Stomach (tissue), 9 donors: ENCODE data around the gene CHN1. TPM values are rescaled to one million over a fixed set of nuclear protein-coding genes. Genes with fewer than 3 reads are reported as not detected.

ENCODE experiments used
- DNase-seq, 2 donors: peaks; one replicate each; pipeline versions ENCODE4 v3.0.0 to v3.0.0-alpha.2; 2013 to 2019
- H3K27ac ChIP-seq, 5 donors: fragments of 200-600 bp in 4 of 5; sonication (generic) in 4 of 5; one replicate each; pipeline ENCODE4 v1.5.1; 2013 to 2019; ENCODE audit warnings: mild to moderate bottlenecking in 1 of 5, moderate library complexity in 1 of 5
- H3K27me3 ChIP-seq, 3 donors: fragments of 200-600 bp; sonication (generic); one replicate each; pipeline ENCODE4 v1.5.1; 2017 to 2019; ENCODE audit warnings: mixed run types in 1 of 3
- H3K36me3 ChIP-seq, 4 donors: fragments of 200-600 bp; sonication (generic); 1 replicate in 3 of 4; 2 replicates in 1 of 4; pipeline ENCODE4 v1.5.1; 2016 to 2019
- H3K4me1 ChIP-seq, 4 donors: fragments of 200-600 bp; sonication (generic); one replicate each; pipeline ENCODE4 v1.5.1; 2016 to 2019
- H3K4me3 ChIP-seq, 4 donors: fragments of 200-600 bp; sonication (generic) in 3 of 4; one replicate each; pipeline ENCODE4 v1.5.1; 2016 to 2019; ENCODE audit warnings: mild to moderate bottlenecking in 1 of 4
- H3K9me3 ChIP-seq, 4 donors: fragments of 200-600 bp; sonication (generic); one replicate each; pipeline ENCODE4 v1.5.1; 2016 to 2019
- CTCF ChIP-seq, 7 experiments: fragments of 450-650 bp in 4 of 7; fragments of 200-600 bp in 3 of 7; sonication (generic) in 3 of 7; IDR thresholded peaks; one replicate each; pipeline ENCODE4 v1.5.1; 2016 to 2019; ENCODE audit warnings: antibody characterized with exemption in 7 of 7, control low read depth in 2 of 7, mild to moderate bottlenecking in 1 of 7
- EP300 ChIP-seq: sonication (generic); formaldehyde crosslinking; IDR thresholded peaks from one replicate; pipeline ENCODE4 v1.6.1; 2017; ENCODE audit warnings: antibody characterized with exemption
- POLR2A ChIP-seq, 4 donors: fragments of 450-650 bp; IDR thresholded peaks; one replicate each; pipeline ENCODE4 v1.6.1; 2016; ENCODE audit warnings: antibody characterized with exemption in 4 of 4, control low read depth in 2 of 4, mild to moderate bottlenecking in 1 of 4, moderate library complexity in 1 of 4
- POLR2AphosphoS5 ChIP-seq, 3 donors: sonication (generic); formaldehyde crosslinking; IDR thresholded peaks; one replicate each; pipeline ENCODE4 v1.6.1; 2016; ENCODE audit warnings: antibody characterized with exemption in 3 of 3
- WGBS, 5 donors: extraction: QIAGEN DNeasy Blood & Tissue Kit in 3 of 5; methylation state at CpG; one replicate each; pipeline versions ENCODE4 v1.1.5 to v1.1.7; 2013 to 2018; 5-methylcytosine and 5-hydroxymethylcytosine counted together
- intact Hi-C: fragments of 100-400 bp; cut with DNase I; formaldehyde crosslinking; loops from one replicate; pipeline ENCODE4 v1.15.1; 2023; ENCODE audit warnings: low total_unique reads
- polyA plus RNA-seq, 3 donors: library from polyadenylated mRNA; stranded (reverse); fragments of 200-250 nt; gene quantifications; one replicate each; pipeline ENCODE4 v1.2.3, GENCODE V29; 2013
- total RNA-seq, 5 donors: library from RNA; depleted of rRNA; stranded (reverse); fragments of >200 nt; gene quantifications; one replicate each; pipeline versions ENCODE4 v1.1.0 to v1.2.3, GENCODE V29; 2014 to 2016
- donor health status: healthy with polysubstance abuse.
- donor health status: Bipolar disorder and iron deficiency.
- donor health status: healthy.

Gene CHN1
- total and polyA plus RNA-seq, 8 donors = 2.3 to 50.9 (median 12.2) TPM; not detected in 1

GRCh38 chr2:174766271-174766670, 238.9 kb downstream of the CHN1 start:
- no peak for TF ChIP-seq POLR2AphosphoS5 (IDR thresholded peaks at IDR 0.05)
- TF ChIP-seq EP300 = no peak
- no peak for TF ChIP-seq POLR2A (IDR thresholded peaks at IDR 0.05)
- no peak for TF ChIP-seq CTCF (IDR thresholded peaks at IDR 0.05)
- no peak for DNase-seq
- no peaks in the 10 kb centered on the region for H3K9me3 ChIP-seq
- peaks cover 0 to 8% (median 0%) of the 10 kb centered on the region in 3 donors for H3K27me3 ChIP-seq
- no peaks in the 10 kb centered on the region for H3K4me1 ChIP-seq
- H3K36me3 ChIP-seq = no peaks in the 10 kb centered on the region
- intact Hi-C loops = no loop called here
- no peak overlapping the region for H3K27ac ChIP-seq
- no peak overlapping the region for H3K4me3 ChIP-seq
- WGBS, 5 donors = 65 to 83% (median 80%) methylated on average over 1 of the region's 1 CpG

DNA sequence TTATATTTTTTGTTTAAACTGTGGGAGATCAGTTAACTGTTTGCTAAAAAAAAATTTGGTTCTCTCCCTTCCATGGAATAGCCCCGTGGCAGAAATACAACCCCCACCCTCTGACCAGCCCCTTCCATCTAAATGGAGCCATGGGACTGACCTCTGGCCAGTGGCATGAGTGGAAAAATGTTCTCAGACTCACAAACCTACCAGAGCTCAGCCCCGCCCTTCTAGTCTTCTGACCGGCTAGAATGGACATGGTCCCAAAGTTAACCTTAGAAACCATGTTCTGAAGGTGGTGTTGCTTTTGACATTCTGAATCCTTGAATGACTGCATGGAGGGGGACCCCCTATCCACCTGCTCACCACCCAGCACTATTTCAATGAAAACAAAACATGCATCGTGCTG, 239.6 kb downstream of the CHN1 start:
- no peaks in the 10 kb centered on the region for H3K9me3 ChIP-seq
- H3K27ac ChIP-seq = no peak overlapping the region
- no peaks in the 10 kb centered on the region for H3K36me3 ChIP-seq
- DNase-seq = no peak
- no peak overlapping the region for H3K4me3 ChIP-seq
- TF ChIP-seq EP300 (no peak), CTCF (IDR thresholded peaks at IDR 0.05) (no peak), POLR2A (IDR thresholded peaks at IDR 0.05) (no peak), POLR2AphosphoS5 (IDR thresholded peaks at IDR 0.05) (no peak)
- intact Hi-C loops = no loop called here
- 64 to 75% (median 67%) methylated on average over 4 of the region's 4 CpGs for WGBS, 5 donors
- H3K4me1 ChIP-seq = no peaks in the 10 kb centered on the region
- peaks cover 0 to 8% (median 0%) of the 10 kb centered on the region in 3 donors for H3K27me3 ChIP-seq

DNA sequence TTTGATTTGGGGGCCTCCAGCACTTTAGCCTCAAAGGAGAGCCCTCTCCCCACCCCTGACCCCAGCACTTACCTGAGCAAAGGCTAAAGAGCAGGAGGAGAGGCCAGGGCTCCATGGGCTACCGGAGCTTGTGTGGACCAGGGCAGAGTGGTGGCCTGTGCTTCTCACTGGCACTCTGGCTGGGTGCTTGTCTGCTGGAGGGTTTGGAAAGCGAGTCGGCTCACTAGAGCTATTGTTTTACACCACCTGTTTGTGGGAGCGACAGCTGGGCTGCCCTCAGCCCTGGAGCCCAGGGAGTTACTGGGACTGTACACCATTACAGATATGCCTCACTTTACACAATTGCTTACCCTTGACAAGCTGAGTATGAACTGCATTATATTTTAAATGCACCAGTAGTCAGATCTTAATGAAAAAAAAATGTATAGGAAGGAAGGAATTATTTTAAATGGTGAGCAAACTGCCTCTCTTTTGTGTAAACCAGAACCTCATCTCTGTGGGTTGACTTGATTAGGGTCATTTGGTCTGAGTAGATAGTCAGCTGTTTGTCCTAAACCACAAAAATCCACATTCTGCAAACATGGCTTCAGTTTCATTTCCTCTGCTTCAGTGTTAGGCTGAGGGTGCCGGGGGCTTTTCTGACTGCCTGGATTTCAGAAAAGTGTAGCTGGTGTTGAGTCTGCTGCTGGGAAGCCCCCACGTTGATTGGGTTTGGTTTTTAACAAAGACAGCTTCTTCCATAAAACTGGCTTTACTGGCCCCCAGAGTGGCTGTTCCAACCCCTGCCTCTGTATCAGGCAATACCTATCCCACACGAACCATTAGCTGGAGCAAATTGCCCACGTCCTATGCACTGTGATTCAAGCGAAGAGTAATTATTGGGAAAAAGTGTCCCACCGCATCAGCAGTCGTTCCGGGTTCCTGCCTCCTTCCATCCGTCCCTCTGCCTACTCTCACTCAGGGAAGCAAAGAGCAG, 240.6 kb downstream of the CHN1 start, which contains the start of gene CHRNA1:
CHRNA1 (minus strand) TSS at position 193 of the 976 bp plus-strand sequence; CDS start at position 115, 78 bp downstream.
- Histone ChIP-seq H3K9me3 (no peaks in the 10 kb centered on the region), H3K27me3 (peaks cover 0 to 8% (median 0%) of the 10 kb centered on the region in 3 donors), H3K36me3 (no peaks in the 10 kb centered on the region), H3K27ac (no peak within 1 kb of the TSS), H3K4me1 (no peaks in the 10 kb centered on the region), H3K4me3 (no peak within 1 kb of the TSS)
- no peak for TF ChIP-seq EP300
- TF ChIP-seq POLR2A (IDR thresholded peaks at IDR 0.05) = no peak
- TF ChIP-seq POLR2AphosphoS5 (IDR thresholded peaks at IDR 0.05) = no peak
- no peak for TF ChIP-seq CTCF (IDR thresholded peaks at IDR 0.05)
- no peak for DNase-seq
- 70 to 79% (median 76%) methylated on average over 12 to 13 of the region's 13 CpGs for WGBS, 5 donors
- intact Hi-C loops = no loop called here

- H3K27me3 ChIP-seq = peaks cover 0 to 8% (median 0%) of the 10 kb centered on the region in 3 donors
- 85 to 96% (median 93%) methylated on average over 4 of the region's 4 CpGs for WGBS, 5 donors
Observed at GRCh38 chr2:174763780-174764179, 241.4 kb downstream of the CHN1 start.

More at GRCh38 chr2:174763780-174764179, 241.4 kb downstream of the CHN1 start:
- no peak overlapping the region for H3K4me3 ChIP-seq
- TF ChIP-seq EP300 (no peak), POLR2AphosphoS5 (IDR thresholded peaks at IDR 0.05) (no peak), POLR2A (IDR thresholded peaks at IDR 0.05) (no peak), CTCF (IDR thresholded peaks at IDR 0.05) (no peak)
- H3K27ac ChIP-seq = no peak overlapping the region
- intact Hi-C loops = no loop called here
- no peaks in the 10 kb centered on the region for H3K4me1 ChIP-seq
- no peaks in the 10 kb centered on the region for H3K9me3 ChIP-seq
- H3K36me3 ChIP-seq = no peaks in the 10 kb centered on the region
- DNase-seq = no peak
